ENCODE data around the gene CHRNA4. TPM values are rescaled to one million over a fixed set of nuclear protein-coding genes. Genes with fewer than 3 reads are reported as not detected.

Gene CHRNA4
- total and polyA plus RNA-seq, 2 of the 4 experiments (the other 2 are of a cell fraction): not detected

DNA sequence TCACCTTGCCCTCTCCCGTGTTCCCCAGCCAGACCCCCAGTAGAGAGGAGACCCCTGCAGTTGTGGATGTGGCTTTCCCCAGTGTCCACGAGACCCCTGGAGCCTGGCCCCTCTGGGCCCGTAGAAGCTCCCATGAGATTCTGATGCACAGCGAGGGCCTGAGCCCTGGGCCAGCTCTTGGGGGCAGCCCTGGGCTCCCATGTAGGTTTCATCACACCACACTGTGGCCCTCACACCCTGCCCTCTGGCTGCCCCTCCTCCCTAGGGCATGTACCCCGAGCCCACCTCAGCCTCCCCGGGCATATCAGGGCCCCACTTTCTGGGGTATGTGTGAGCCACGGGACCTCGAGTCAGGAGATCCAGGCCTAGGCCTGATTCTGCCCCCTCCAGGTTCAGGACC, 7.0 kb upstream of the CHRNA4 start:
- no peak overlapping the region for H2BK120ac ChIP-seq (ENCODE audit: low read depth, low read length)
- WGBS, 2 experiments (ENCODE audit: extremely low coverage in 2 of 2, insufficient read length in 1 of 2): 67% methylated on average over 1 of the region's 8 CpGs; no CpG with 5 or more reads in 1 of the 2 experiments
- no peak overlapping the region for H3K14ac ChIP-seq (replicated peaks; ENCODE audit: low read depth, low read length)
- H3K4me1 ChIP-seq (ENCODE audit: control insufficient read depth, insufficient read depth, low read length): no peaks in the 10 kb centered on the region
- H2AFZ ChIP-seq (replicated peaks; ENCODE audit: low read length, poor library complexity): no peak overlapping the region
- ChIA-PET CTCF (interaction anchor here (0.7 to 1.2 kb wide), 2 partner anchors 116 to 145 kb away, joined by 4 read pairs; no protein-coding TSS in a partner anchor), POLR2A (ENCODE audit: unreplicated experiment) (no interaction called here)
- no peaks in the 10 kb centered on the region for H3K9me1 ChIP-seq (ENCODE audit: insufficient read depth, low read length)
- intact Hi-C loops (cut with micrococcal nuclease): no loop called here
- no peaks in the 10 kb centered on the region for H3K79me1 ChIP-seq (ENCODE audit: low read depth in 1 of 2, low read length in 2 of 2)
- H3K27me3 ChIP-seq (ENCODE audit: control insufficient read depth, insufficient read depth, low read length): peaks cover 50% of the 10 kb centered on the region
- no peak overlapping the region for H3K4me3 ChIP-seq (ENCODE audit: insufficient read depth, low read depth, low read length)
- no peak overlapping the region for H3K23ac ChIP-seq (ENCODE audit: low read depth, low read length)
- no peak overlapping the region for H3K56ac ChIP-seq (ENCODE audit: extremely low read depth, insufficient read depth, low read length)
- H2AK9ac ChIP-seq (replicated peaks; ENCODE audit: low read depth, low read length, poor library complexity): no peak overlapping the region
- in situ Hi-C loops (cut with MboI; ENCODE audit: low sequenced_read_pairs): no loop called here
- H2BK5ac ChIP-seq (ENCODE audit: low read depth, low read length, poor library complexity, severe bottlenecking): no peak overlapping the region
- H3K4me2 ChIP-seq (ENCODE audit: low read depth, low read length): no peak overlapping the region
- no peak overlapping the region for H2BK15ac ChIP-seq (ENCODE audit: low read depth, low read length)
- no TSS peak for BruUV-seq (replicated peaks)
- ATAC-seq (ENCODE audit: low read depth) (no peak), DNase-seq (no peak)
- no peak overlapping the region for H3K27ac ChIP-seq (ENCODE audit: insufficient read depth, low read length)
- H3K4ac ChIP-seq (ENCODE audit: low read depth, low read length): no peak overlapping the region
- 0 out of 2 replicates have a peak, but pooled peaks cover 4% of the 10 kb centered on the region for H4K20me1 ChIP-seq (ENCODE audit: insufficient read depth, low read length)
- no peak overlapping the region for H3K18ac ChIP-seq (ENCODE audit: low read depth, low read length)
- no peak overlapping the region for H2AK5ac ChIP-seq (ENCODE audit: low read depth, low read length)
- H2BK20ac ChIP-seq (ENCODE audit: low read depth, low read length): no peak overlapping the region
- dilution Hi-C loops (cut with HindIII; ENCODE audit: low sequenced_read_pairs, unreplicated experiment): no loop called here
- no peak overlapping the region for H4K5ac ChIP-seq (ENCODE audit: low read depth, low read length)
- H3K9ac ChIP-seq (ENCODE audit: low read depth, low read length): no peak overlapping the region
- no peaks in the 10 kb centered on the region for H3K36me3 ChIP-seq (ENCODE audit: control insufficient read depth, insufficient read depth, low read length)
- H3K9me3 ChIP-seq (ENCODE audit: control insufficient read depth, insufficient read depth, low read length): no peaks in the 10 kb centered on the region
- no peak for TF ChIP-seq RCOR1 (IDR thresholded peaks at IDR 0.05; ENCODE audit: insufficient replicate concordance, low read length)
- TF ChIP-seq CHD1 (IDR thresholded peaks at IDR 0.05; ENCODE audit: low read depth, low read length): no peak
- no peak for TF ChIP-seq CEBPB (IDR thresholded peaks at IDR 0.05; ENCODE audit: low read depth, low read length)
- TF ChIP-seq MAZ (IDR thresholded peaks at IDR 0.05; ENCODE audit: borderline replicate concordance, low read depth, low read length): no peak
- no peak for TF ChIP-seq ELK1 (IDR thresholded peaks at IDR 0.05; ENCODE audit: borderline replicate concordance, low read depth, low read length)
- no peak for TF ChIP-seq MAFK (IDR thresholded peaks at IDR 0.05; ENCODE audit: low read depth, low read length)
- TF ChIP-seq FOS (IDR thresholded peaks at IDR 0.05; ENCODE audit: low read depth, low read length): no peak
- no peak for TF ChIP-seq RAD21 (IDR thresholded peaks at IDR 0.05; ENCODE audit: low read length)
- no peak for TF ChIP-seq SMC3 (IDR thresholded peaks at IDR 0.05; ENCODE audit: low read depth, low read length)
- TF ChIP-seq CTCF (conservative IDR thresholded peaks at IDR 0.05; ENCODE audit: low read depth, low read length): no peak
- no peak for TF ChIP-seq BHLHE40 (IDR thresholded peaks at IDR 0.05; ENCODE audit: low read depth, low read length)
- no peak overlapping the region for H4K8ac ChIP-seq (ENCODE audit: low read depth in 2 of 2, low read length in 2 of 2)
- no peak overlapping the region for H4K91ac ChIP-seq (ENCODE audit: insufficient read depth, low read depth, low read length)
